ENCODE measurements around the gene ADCK1. TPM values are rescaled to one million over a fixed set of nuclear protein-coding genes. Genes with fewer than 3 reads are reported as not detected.

ADCK1 gene
- total RNA-seq, 1 experiment from 2014 or later: 5.7 TPM

Other genes starting within 250 kb of the ADCK1 start
- gene SPTLC2, start 183.5 kb upstream of the ADCK1 start, total RNA-seq (2014; rRNA removed): 25.6 and 27.6 TPM in 2 replicates
- 9.7 and 10.8 TPM in 2 replicates for gene ALKBH1, start 92.1 kb upstream of the ADCK1 start, total RNA-seq (2014; rRNA removed)
- gene SLIRP, start 92.0 kb upstream of the ADCK1 start, total RNA-seq (2014; rRNA removed): 904 and 934 TPM in 2 replicates
- gene SNW1, start 39.0 kb upstream of the ADCK1 start, total RNA-seq (2014; rRNA removed): 67.5 and 74.5 TPM in 2 replicates